ENCODE data around the gene RPE65. TPM values are rescaled to one million over a fixed set of nuclear protein-coding genes. Genes with fewer than 3 reads are reported as not detected.

The RPE65 gene
- total and polyA plus RNA-seq, 2 of the 8 experiments (the other 6 are each of a cell fraction or from before 2014, with no cell fraction given), result not detected

Small RNA genes within 50 kb of the gene (small RNA-seq; reads per million reads assigned to genes)
- not detected for gene AL139413.1 (ENCODE audit: insufficient read depth)

Other genes starting within 250 kb of the RPE65 start
- 1.6 and 2.7 TPM in 2 replicates for gene WLS, start 217.4 kb downstream of the RPE65 start, total RNA-seq (2021; fragmentation: NEBNext Ultra II Directional; extraction: Animal tissue kit (Norgen Biotek cat#: 25700))
- gene WLS, start 217.4 kb downstream of the RPE65 start, polyA plus RNA-seq (2011; rRNA removed), result 1.2 and 1.6 TPM in 2 replicates
- 36.7 and 46.5 TPM in 2 replicates for gene DEPDC1, start 47.1 kb upstream of the RPE65 start, total RNA-seq (2021; fragmentation: NEBNext Ultra II Directional; extraction: Animal tissue kit (Norgen Biotek cat#: 25700))
- gene DEPDC1, start 47.1 kb upstream of the RPE65 start, polyA plus RNA-seq (2011; rRNA removed), result 3.4 and 5.5 TPM in 2 replicates

Measured in H1 (cell line).